Activated T-cell treated with anti-CD3 and anti-CD28 coated beads, Interleukin-2, amount 50 U/mL, for 24 hours (primary cell): ENCODE data around the gene DEAF1.

Source experiments
- DNase-seq: peaks from one replicate; pipeline ENCODE4 v3.0.0-alpha.2; 2020
- H3K27ac Mint-ChIP-seq: 2 replicates; pipeline ENCODE4 v1.8.0; 2020; ENCODE audit warnings: mild to moderate bottlenecking, mixed read lengths
- H3K27me3 Mint-ChIP-seq: 2 replicates; pipeline ENCODE4 v1.8.0; 2020; ENCODE audit warnings: mixed read lengths
- H3K36me3 Mint-ChIP-seq: 2 replicates; pipeline ENCODE4 v1.8.0; 2020; ENCODE audit warnings: low read depth, mixed read lengths
- H3K4me1 Mint-ChIP-seq: 2 replicates; pipeline ENCODE4 v1.8.0; 2020; ENCODE audit warnings: low read depth, mixed read lengths
- H3K4me3 Mint-ChIP-seq: 2 replicates; pipeline ENCODE4 v1.8.0; 2020; ENCODE audit warnings: mild to moderate bottlenecking, moderate library complexity, mixed read lengths
- H3K9me3 Mint-ChIP-seq: 2 replicates; pipeline ENCODE4 v1.8.0; 2020; ENCODE audit warnings: mixed read lengths

DEAF1 gene

GRCh38 chr11:725624-726202 lies 30.7 kb upstream of the DEAF1 start:
- peak; percentile 55 for DNase-seq
- Mint-ChIP-seq H3K27ac (no peak overlapping the region), H3K4me3 (no peak overlapping the region)

GRCh38 chr11:724778-725386 lies 29.9 kb upstream of the DEAF1 start:
- no peak overlapping the region for H3K27ac Mint-ChIP-seq
- H3K4me1 Mint-ChIP-seq: peaks cover 25% of the 10 kb centered on the region
- no peaks in the 10 kb centered on the region for H3K36me3 Mint-ChIP-seq
- no peak for DNase-seq
- peaks cover 22% of the 10 kb centered on the region for H3K27me3 Mint-ChIP-seq
- peak overlapping the region; percentile 55 for H3K4me3 Mint-ChIP-seq
- H3K9me3 Mint-ChIP-seq: no peaks in the 10 kb centered on the region

More at GRCh38 chr11:725624-726202, 30.7 kb upstream of the DEAF1 start:
- H3K36me3 Mint-ChIP-seq: no peaks in the 10 kb centered on the region
- H3K27me3 Mint-ChIP-seq: peaks cover 16% of the 10 kb centered on the region
- peaks cover 22% of the 10 kb centered on the region for H3K4me1 Mint-ChIP-seq
- H3K9me3 Mint-ChIP-seq: no peaks in the 10 kb centered on the region

GRCh38 chr11:724049-724777 lies 29.2 kb upstream of the DEAF1 start:
- Mint-ChIP-seq H3K4me1 (peaks cover 26% of the 10 kb centered on the region), H3K36me3 (no peaks in the 10 kb centered on the region), H3K27ac (no peak overlapping the region), H3K4me3 (no peak overlapping the region), H3K9me3 (no peaks in the 10 kb centered on the region), H3K27me3 (peaks cover 29% of the 10 kb centered on the region)
- DNase-seq: no peak

GRCh38 chr11:723120-723883 lies 28.3 kb upstream of the DEAF1 start:
- Mint-ChIP-seq H3K36me3 (no peaks in the 10 kb centered on the region), H3K27me3 (peaks cover 31% of the 10 kb centered on the region), H3K4me3 (no peak overlapping the region), H3K27ac (peak overlapping the region; percentile 50), H3K9me3 (no peaks in the 10 kb centered on the region), H3K4me1 (peaks cover 26% of the 10 kb centered on the region)
- DNase-seq: peak; percentile 59

GRCh38 chr11:722346-722811 lies 27.4 kb upstream of the DEAF1 start:
- no peak for DNase-seq
- Mint-ChIP-seq H3K9me3 (no peaks in the 10 kb centered on the region), H3K27me3 (peaks cover 31% of the 10 kb centered on the region), H3K36me3 (no peaks in the 10 kb centered on the region), H3K4me1 (peaks cover 22% of the 10 kb centered on the region), H3K4me3 (no peak overlapping the region), H3K27ac (no peak overlapping the region)

GRCh38 chr11:721741-722345 lies 26.8 kb upstream of the DEAF1 start:
- Mint-ChIP-seq H3K4me1 (peaks cover 22% of the 10 kb centered on the region), H3K36me3 (no peaks in the 10 kb centered on the region), H3K9me3 (no peaks in the 10 kb centered on the region), H3K27ac (no peak overlapping the region), H3K4me3 (peak overlapping the region; percentile 8), H3K27me3 (peaks cover 31% of the 10 kb centered on the region)
- peak; percentile 62 for DNase-seq

GRCh38 chr11:721247-721740 lies 26.3 kb upstream of the DEAF1 start:
- H3K27ac Mint-ChIP-seq: no peak overlapping the region
- no peak for DNase-seq
- H3K27me3 Mint-ChIP-seq: peaks cover 31% of the 10 kb centered on the region
- H3K4me3 Mint-ChIP-seq: peak overlapping the region; percentile 8
- no peaks in the 10 kb centered on the region for H3K36me3 Mint-ChIP-seq
- no peaks in the 10 kb centered on the region for H3K9me3 Mint-ChIP-seq
- peaks cover 20% of the 10 kb centered on the region for H3K4me1 Mint-ChIP-seq

- Mint-ChIP-seq H3K9me3 (no peaks in the 10 kb centered on the region), H3K4me1 (peaks cover 20% of the 10 kb centered on the region), H3K27ac (no peak overlapping the region), H3K4me3 (no peak overlapping the region), H3K27me3 (peaks cover 31% of the 10 kb centered on the region), H3K36me3 (no peaks in the 10 kb centered on the region)
- DNase-seq: peak; percentile 68
These were observed 25.7 kb upstream of the DEAF1 start for GRCh38 chr11:720642-721246.

- Mint-ChIP-seq H3K9me3 (no peaks in the 10 kb centered on the region), H3K4me1 (peaks cover 18% of the 10 kb centered on the region), H3K36me3 (no peaks in the 10 kb centered on the region), H3K27me3 (peaks cover 29% of the 10 kb centered on the region), H3K4me3 (peak overlapping the region; percentile 10), H3K27ac (no peak overlapping the region)
- DNase-seq: no peak
These were observed 25.1 kb upstream of the DEAF1 start for GRCh38 chr11:720017-720641.

- Mint-ChIP-seq H3K9me3 (no peaks in the 10 kb centered on the region), H3K4me3 (peak overlapping the region; percentile 10), H3K27ac (no peak overlapping the region), H3K36me3 (no peaks in the 10 kb centered on the region), H3K4me1 (peaks cover 15% of the 10 kb centered on the region), H3K27me3 (peaks cover 26% of the 10 kb centered on the region)
- no peak for DNase-seq
These were observed 24.4 kb upstream of the DEAF1 start for GRCh38 chr11:719214-720016.

GRCh38 chr11:714436-714835 lies 19.4 kb upstream of the DEAF1 start:
- no peaks in the 10 kb centered on the region for H3K36me3 Mint-ChIP-seq
- no peaks in the 10 kb centered on the region for H3K9me3 Mint-ChIP-seq
- H3K27ac Mint-ChIP-seq: no peak overlapping the region
- peaks cover 18% of the 10 kb centered on the region for H3K27me3 Mint-ChIP-seq
- no peak for DNase-seq
- H3K4me1 Mint-ChIP-seq: no peaks in the 10 kb centered on the region
- no peak overlapping the region for H3K4me3 Mint-ChIP-seq

- no peak for DNase-seq
- peaks cover 30% of the 10 kb centered on the region for H3K27me3 Mint-ChIP-seq
- no peaks in the 10 kb centered on the region for H3K36me3 Mint-ChIP-seq
- peaks cover 4% of the 10 kb centered on the region for H3K4me1 Mint-ChIP-seq
- no peak overlapping the region for H3K27ac Mint-ChIP-seq
- H3K4me3 Mint-ChIP-seq: no peak overlapping the region
- H3K9me3 Mint-ChIP-seq: no peaks in the 10 kb centered on the region
These were observed 14.3 kb upstream of the DEAF1 start for GRCh38 chr11:709109-709997.
